WI38 (cell line): ENCODE data around the gene FSD1.
"Not testable (repeated sequence)": the region's sequence is repeated elsewhere in the genome, so short reads cannot be mapped to it uniquely, and the experiment has no call there.

Experiments
- H3K4me3 ChIP-seq: 2 replicates; pipeline ENCODE4 v1.5.1; 2011; ENCODE audit warnings: low read depth, mild to moderate bottlenecking, control low read depth, low read length
- TF ChIP-seq, protein P1 (sequence below): IDR thresholded peaks from 2 replicates; pipeline ENCODE4 v1.5.1; 2012; ENCODE audit warnings: low read depth, mild to moderate bottlenecking, control low read depth, low read length

The FSD1 gene

DNA sequence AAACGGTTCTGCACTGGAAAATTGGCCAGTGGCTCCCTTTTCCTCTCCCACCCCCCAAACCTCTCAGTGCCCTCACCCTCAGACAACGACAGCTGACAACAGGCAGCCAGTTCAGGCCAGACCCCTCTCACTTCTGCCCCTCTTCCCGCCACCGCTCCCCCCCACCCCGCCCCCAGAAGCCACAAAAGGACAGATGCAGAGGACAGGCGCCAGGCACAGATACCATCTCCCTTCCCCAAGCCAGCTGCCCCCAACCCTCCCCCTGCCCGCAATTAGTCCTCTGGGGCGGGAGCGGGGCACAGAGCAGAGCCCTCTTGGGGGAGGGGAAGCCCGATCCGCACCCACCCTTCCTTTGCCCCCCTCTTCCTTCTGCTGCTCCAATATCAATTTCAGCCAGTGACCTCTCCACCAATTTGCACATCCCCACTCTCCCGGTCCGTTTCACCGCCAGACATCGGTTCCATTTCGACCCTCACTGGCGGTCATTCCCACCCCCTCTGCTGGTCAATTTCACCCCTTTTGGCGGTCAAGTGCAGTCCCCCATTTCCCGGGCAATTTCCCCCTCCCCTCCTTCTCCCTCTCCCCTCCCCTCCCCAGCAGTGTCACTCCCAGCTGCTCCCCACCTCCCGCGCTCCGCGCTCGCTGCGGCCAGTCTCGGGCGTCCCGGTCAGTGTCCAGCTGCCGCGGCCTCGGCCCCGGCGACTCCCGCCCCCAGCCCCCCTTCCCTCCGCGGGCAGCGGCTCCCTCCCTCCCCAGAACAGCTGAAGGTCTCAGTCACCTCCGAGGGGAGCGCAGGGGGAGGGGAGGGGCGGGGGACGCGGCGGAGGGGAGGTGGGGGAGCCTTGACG, 25.8 kb upstream of the FSD1 start, which contains the start of gene SHD:
TSS of gene SHD (plus strand) at position 848 of the 848 bp plus-strand sequence. CDS start 798 bp downstream, outside the sequence.
- TF ChIP-seq, protein P1, sequence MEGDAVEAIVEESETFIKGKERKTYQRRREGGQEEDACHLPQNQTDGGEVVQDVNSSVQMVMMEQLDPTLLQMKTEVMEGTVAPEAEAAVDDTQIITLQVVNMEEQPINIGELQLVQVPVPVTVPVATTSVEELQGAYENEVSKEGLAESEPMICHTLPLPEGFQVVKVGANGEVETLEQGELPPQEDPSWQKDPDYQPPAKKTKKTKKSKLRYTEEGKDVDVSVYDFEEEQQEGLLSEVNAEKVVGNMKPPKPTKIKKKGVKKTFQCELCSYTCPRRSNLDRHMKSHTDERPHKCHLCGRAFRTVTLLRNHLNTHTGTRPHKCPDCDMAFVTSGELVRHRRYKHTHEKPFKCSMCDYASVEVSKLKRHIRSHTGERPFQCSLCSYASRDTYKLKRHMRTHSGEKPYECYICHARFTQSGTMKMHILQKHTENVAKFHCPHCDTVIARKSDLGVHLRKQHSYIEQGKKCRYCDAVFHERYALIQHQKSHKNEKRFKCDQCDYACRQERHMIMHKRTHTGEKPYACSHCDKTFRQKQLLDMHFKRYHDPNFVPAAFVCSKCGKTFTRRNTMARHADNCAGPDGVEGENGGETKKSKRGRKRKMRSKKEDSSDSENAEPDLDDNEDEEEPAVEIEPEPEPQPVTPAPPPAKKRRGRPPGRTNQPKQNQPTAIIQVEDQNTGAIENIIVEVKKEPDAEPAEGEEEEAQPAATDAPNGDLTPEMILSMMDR, result no peak
- no peak within 1 kb of the TSS for H3K4me3 ChIP-seq

- TF ChIP-seq, protein P1, result no peak
- H3K4me3 ChIP-seq, result no peak overlapping the region
These were observed 25.2 kb upstream of the FSD1 start for GRCh38 chr19:4279267-4279529.

GRCh38 chr19:4279530-4280422, 24.6 kb upstream of the FSD1 start:
- no peak overlapping the region for H3K4me3 ChIP-seq
- TF ChIP-seq, protein P1, result no peak

GRCh38 chr19:4284176-4284958, 20.0 kb upstream of the FSD1 start:
- TF ChIP-seq, protein P1, result no peak
- H3K4me3 ChIP-seq, result no peak overlapping the region

- TF ChIP-seq, protein P1, result no peak
- H3K4me3 ChIP-seq, result no peak overlapping the region
These were observed 19.4 kb upstream of the FSD1 start for GRCh38 chr19:4284974-4285373.

DNA sequence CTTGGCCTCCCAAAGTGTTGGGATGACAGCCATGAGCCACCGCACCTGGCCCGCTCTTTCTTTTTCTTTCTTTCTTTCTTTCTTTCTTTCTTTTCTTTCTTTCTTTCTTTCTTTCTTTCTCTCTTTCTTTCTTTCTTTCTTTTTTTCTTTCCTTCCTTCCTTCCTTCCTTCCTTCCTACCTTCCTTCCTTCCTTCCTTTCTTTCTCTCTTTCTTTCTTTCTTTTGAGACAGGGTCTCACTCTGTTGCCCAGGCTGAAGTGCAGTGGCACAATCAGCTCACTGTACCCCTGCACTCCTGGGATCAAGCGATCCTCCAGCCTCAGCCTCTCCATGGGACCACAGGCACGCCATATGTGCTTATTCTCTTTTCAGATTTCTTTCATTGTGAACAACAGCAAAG, 18.3 kb upstream of the FSD1 start:
- H3K4me3 ChIP-seq, result not testable (repeated sequence)

DNA sequence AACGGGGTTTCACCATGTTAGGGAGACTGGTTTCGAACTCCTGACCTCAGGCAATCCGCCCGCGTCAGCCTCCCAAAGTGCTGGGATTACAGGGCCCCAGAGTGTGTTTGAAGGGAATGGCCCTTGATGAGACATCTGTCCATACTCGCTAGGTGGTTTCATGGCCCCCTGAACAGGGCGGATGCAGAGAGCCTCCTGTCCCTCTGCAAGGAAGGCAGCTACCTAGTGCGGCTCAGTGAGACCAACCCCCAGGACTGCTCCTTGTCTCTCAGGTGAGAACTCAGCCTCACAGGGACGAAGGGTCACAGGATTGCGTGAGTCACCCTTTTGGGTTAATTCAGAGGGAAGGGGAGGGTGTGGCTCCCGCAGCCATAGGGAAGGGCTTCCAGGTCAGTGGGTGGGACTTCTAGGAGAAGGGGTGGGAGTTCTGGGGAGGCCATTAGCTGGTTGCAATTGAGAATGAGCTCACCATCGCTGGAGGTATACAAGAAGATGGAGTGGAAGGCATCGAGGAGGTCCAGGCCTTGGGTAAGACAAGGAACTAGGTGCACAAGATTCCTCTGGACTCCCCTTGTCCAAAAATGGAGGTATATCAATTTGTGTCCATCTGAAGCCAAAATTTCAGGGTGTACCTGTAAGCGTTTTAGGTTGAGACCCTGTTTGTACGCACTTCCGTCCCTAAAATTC, 16.2 kb upstream of the FSD1 start:
- TF ChIP-seq, protein P1, result no peak
- H3K4me3 ChIP-seq, result no peak overlapping the region
